Testis (tissue), 3 donors: ENCODE results near the gene ROS1. TPM values are rescaled to one million over a fixed set of nuclear protein-coding genes. Genes with fewer than 3 reads are reported as not detected.

ENCODE experiments used
- DNase-seq: peaks from one replicate; pipeline ENCODE4 v3.0.0-alpha.2; 2019
- H3K27ac ChIP-seq, 2 donors: fragments of 200-600 bp; sonication (generic); one replicate each; pipeline ENCODE4 v1.5.1; 2019
- H3K27me3 ChIP-seq: fragments of 200-600 bp; sonication (generic); one replicate; pipeline ENCODE4 v1.5.1; 2019
- H3K36me3 ChIP-seq: fragments of 200-600 bp; sonication (generic); one replicate; pipeline ENCODE4 v1.5.1; 2017; ENCODE audit warnings: low read depth; ENCODE audit errors: missing control alignments
- H3K4me1 ChIP-seq: fragments of 200-600 bp; sonication (generic); one replicate; pipeline ENCODE4 v1.5.1; 2019
- H3K4me3 ChIP-seq, 2 donors: fragments of 200-600 bp; sonication (generic); one replicate each; pipeline ENCODE4 v1.5.1; 2017 to 2019
- H3K9me3 ChIP-seq: fragments of 200-600 bp; sonication (generic); one replicate; pipeline ENCODE4 v1.5.1; 2017
- CTCF ChIP-seq, 3 experiments: fragments of 450-650 bp in 2 of 3; fragments of 200-600 bp in 1 of 3; sonication (generic) in 1 of 3; IDR thresholded peaks; one replicate each; pipeline ENCODE4 v1.5.1; 2016 to 2019; ENCODE audit warnings: antibody characterized with exemption in 3 of 3, mild to moderate bottlenecking in 2 of 3, moderate library complexity in 1 of 3
- POLR2A ChIP-seq: fragments of 450-650 bp; IDR thresholded peaks from one replicate; pipeline ENCODE4 v1.6.1; 2017; ENCODE audit warnings: antibody characterized with exemption, mild to moderate bottlenecking, moderate library complexity
- WGBS, 2 donors: methylation state at CpG; one replicate each; pipeline ENCODE4 v1.1.5; 2018; 5-methylcytosine and 5-hydroxymethylcytosine counted together
- intact Hi-C: fragments of 100-400 bp; cut with DNase I; formaldehyde crosslinking; loops from one replicate; pipeline ENCODE4 v1.15.1; 2023; ENCODE audit warnings: low total_unique reads
- polyA plus RNA-seq: library from polyadenylated mRNA; stranded (reverse); fragments of 350-450 nt; fragmentation: Illumina TruSeq; extraction: RNeasy Lipid Tissue Mini Kit (QIAGEN cat#74804); gene quantifications from one replicate; pipeline ENCODE4 v1.2.3, GENCODE V29; 2014; ENCODE audit warnings: low read depth, low replicate concordance; ENCODE audit not compliant: insufficient read depth
- total RNA-seq, 2 donors: library from RNA; depleted of rRNA; stranded (reverse); fragments of >200 nt; gene quantifications; one replicate each; pipeline ENCODE4 v1.2.3, GENCODE V29; 2016

ROS1 gene
- total and polyA plus RNA-seq, 3 donors from 2014 or later, result 0.58 to 1.3 (median 1.1) TPM

- no peaks in the 10 kb centered on the region for H3K4me1 ChIP-seq
- intact Hi-C loops, result no loop called here
- H3K4me3 ChIP-seq, result peak overlapping the region in 1 of 2 donors; percentile 39
- H3K9me3 ChIP-seq, result no peaks in the 10 kb centered on the region
- 32 to 85% methylated on average over 4 to 7 of the region's 7 CpGs for WGBS, 2 donors
- TF ChIP-seq CTCF (IDR thresholded peaks at IDR 0.05) (no peak), POLR2A (no peak)
- H3K27me3 ChIP-seq, result no peaks in the 10 kb centered on the region
- DNase-seq, result no peak
- no peak overlapping the region for H3K27ac ChIP-seq
- H3K36me3 ChIP-seq, result no peaks in the 10 kb centered on the region
Measured at GRCh38 chr6:117329926-117330325, 95.8 kb downstream of the ROS1 start.

- Histone ChIP-seq H3K4me3 (no peak overlapping the region), H3K27me3 (no peaks in the 10 kb centered on the region), H3K9me3 (no peaks in the 10 kb centered on the region), H3K27ac (no peak overlapping the region), H3K36me3 (no peaks in the 10 kb centered on the region), H3K4me1 (no peaks in the 10 kb centered on the region)
- intact Hi-C loops, result no loop called here
- no peak for TF ChIP-seq POLR2A
- TF ChIP-seq CTCF (IDR thresholded peaks at IDR 0.05), result no peak
- DNase-seq, result no peak
- 62 to 71% methylated on average over 4 of the region's 4 CpGs for WGBS, 2 donors
Measured at GRCh38 chr6:117328500-117328899, 97.2 kb downstream of the ROS1 start.

GRCh38 chr6:117328005-117328389, 97.7 kb downstream of the ROS1 start:
- Histone ChIP-seq H3K9me3 (no peaks in the 10 kb centered on the region), H3K4me1 (no peaks in the 10 kb centered on the region), H3K27ac (no peak overlapping the region), H3K36me3 (no peaks in the 10 kb centered on the region), H3K4me3 (no peak overlapping the region), H3K27me3 (no peaks in the 10 kb centered on the region)
- DNase-seq, result no peak
- intact Hi-C loops, result no loop called here
- TF ChIP-seq CTCF (IDR thresholded peaks at IDR 0.05) (no peak), POLR2A (no peak)

GRCh38 chr6:117327149-117328004, 98.4 kb downstream of the ROS1 start:
- no peaks in the 10 kb centered on the region for H3K4me1 ChIP-seq
- H3K4me3 ChIP-seq, result no peak overlapping the region
- TF ChIP-seq POLR2A, result no peak
- TF ChIP-seq CTCF (IDR thresholded peaks at IDR 0.05), result no peak
- H3K27me3 ChIP-seq, result no peaks in the 10 kb centered on the region
- no peaks in the 10 kb centered on the region for H3K36me3 ChIP-seq
- no peak overlapping the region for H3K27ac ChIP-seq
- DNase-seq, result no peak
- H3K9me3 ChIP-seq, result no peaks in the 10 kb centered on the region
- WGBS, 2 donors, result 82 to 87% methylated on average over 8 of the region's 8 CpGs
- intact Hi-C loops, result no loop called here

GRCh38 chr6:117326396-117326795, 99.3 kb downstream of the ROS1 start:
- Histone ChIP-seq H3K36me3 (no peaks in the 10 kb centered on the region), H3K27me3 (no peaks in the 10 kb centered on the region), H3K27ac (no peak overlapping the region), H3K4me3 (no peak overlapping the region), H3K9me3 (no peaks in the 10 kb centered on the region), H3K4me1 (no peaks in the 10 kb centered on the region)
- no peak for TF ChIP-seq POLR2A
- no peak for TF ChIP-seq CTCF (IDR thresholded peaks at IDR 0.05)
- no peak for DNase-seq
- 68 to 70% methylated on average over 1 of the region's 1 CpG for WGBS, 2 donors
- intact Hi-C loops, result no loop called here
